Keratinocyte (primary cell): ENCODE data around the gene NOS3. TPM values are rescaled to one million over a fixed set of nuclear protein-coding genes. Genes with fewer than 3 reads are reported as not detected.

Source experiments
- DNase-seq: peaks from one replicate; pipeline ENCODE4 v3.0.0-alpha.2; 2011; ENCODE audit warnings: low read depth, missing footprints, low spot score
- FAIRE-seq: peaks from 2 replicates; lab custom pipeline; 2011; peaks lifted over from hg19 to GRCh38; lab: Jason Lieb, UNC
- H2AFZ ChIP-seq: 2 replicates; pipeline ENCODE4 v1.6.0; 2012; ENCODE audit warnings: low read length, control low read depth, inconsistent platforms; ENCODE audit not compliant: control insufficient read depth
- H3K27ac ChIP-seq: 2 replicates; pipeline ENCODE4 v1.5.1; 2011; ENCODE audit warnings: low read length; ENCODE audit not compliant: control insufficient read depth, insufficient read depth
- H3K27me3 ChIP-seq: 3 replicates; pipeline ENCODE4 v1.6.0; 2011; ENCODE audit warnings: low read length; ENCODE audit not compliant: control insufficient read depth, insufficient read depth; ENCODE audit errors: extremely low read depth
- H3K36me3 ChIP-seq, 2 experiments: 2 replicates in 1 of 2; 3 replicates in 1 of 2; pipeline ENCODE4 v1.5.1; 2011; ENCODE audit warnings: low read length in 2 of 2, mild to moderate bottlenecking in 1 of 2; ENCODE audit not compliant: control insufficient read depth in 2 of 2, insufficient read depth in 2 of 2; ENCODE audit errors: extremely low read depth in 1 of 2
- H3K4me1 ChIP-seq: 3 replicates; pipeline ENCODE4 v1.5.1; 2011; ENCODE audit warnings: low read length; ENCODE audit not compliant: control insufficient read depth, insufficient read depth; ENCODE audit errors: extremely low read depth
- H3K4me2 ChIP-seq: 3 replicates; pipeline ENCODE4 v1.6.0; 2011; ENCODE audit warnings: low read depth, low read length; ENCODE audit not compliant: control insufficient read depth, insufficient read depth; ENCODE audit errors: extremely low read depth
- H3K4me3 ChIP-seq, 3 experiments: fragments of 200-600 bp in 1 of 3; sonication (generic) in 1 of 3; 2 replicates in 2 of 3; 3 replicates in 1 of 3; pipeline ENCODE4 v1.5.1; 2011 to 2016; ENCODE audit warnings: low read length in 3 of 3, mild to moderate bottlenecking in 3 of 3, control low read depth in 2 of 3, inconsistent platforms in 1 of 3, low read depth in 1 of 3, mixed read lengths in 1 of 3, mixed run types in 1 of 3, moderate library complexity in 1 of 3; ENCODE audit not compliant: control insufficient read depth in 2 of 3, insufficient read depth in 2 of 3; ENCODE audit errors: extremely low read depth in 1 of 3
- H3K79me2 ChIP-seq: 2 replicates; pipeline ENCODE4 v1.6.0; 2012; ENCODE audit warnings: low read length; ENCODE audit not compliant: control insufficient read depth, insufficient read depth
- H3K9ac ChIP-seq: 3 replicates; pipeline ENCODE4 v1.6.0; 2011; ENCODE audit warnings: low read length; ENCODE audit not compliant: control insufficient read depth, insufficient read depth; ENCODE audit errors: extremely low read depth
- H3K9me1 ChIP-seq: 3 replicates; pipeline ENCODE4 v1.6.0; 2011; ENCODE audit warnings: low read length; ENCODE audit not compliant: control insufficient read depth, insufficient read depth; ENCODE audit errors: extremely low read depth
- H3K9me3 ChIP-seq: 2 replicates; pipeline ENCODE4 v1.5.1; 2012; ENCODE audit warnings: low read depth, low read length; ENCODE audit not compliant: control insufficient read depth
- H4K20me1 ChIP-seq: 3 replicates; pipeline ENCODE4 v1.6.0; 2011; ENCODE audit warnings: low read length; ENCODE audit not compliant: control insufficient read depth, insufficient read depth; ENCODE audit errors: extremely low read depth
- CTCF ChIP-seq, 3 experiments: IDR thresholded peaks in 1 of 3; conservative IDR thresholded peaks in 1 of 3; optimal IDR thresholded peaks in 1 of 3; 2 replicates in 2 of 3; 3 replicates in 1 of 3; pipeline versions ENCODE3 to v1.5.1; 2011; ENCODE audit warnings: low read length in 3 of 3, mild to moderate bottlenecking in 3 of 3, moderate library complexity in 2 of 3, control low read depth in 1 of 3, inconsistent platforms in 1 of 3; ENCODE audit not compliant: insufficient read depth in 2 of 3; ENCODE audit errors: extremely low read depth in 1 of 3
- EZH2 ChIP-seq: IDR thresholded peaks from one replicate; pipeline ENCODE4 v1.6.1; 2012; ENCODE audit warnings: inconsistent platforms, mild to moderate bottlenecking, low read length, moderate library complexity
- dilution Hi-C: fragments of 300-500 bp; cut with MboI; formaldehyde crosslinking; loops from one replicate; pipeline ENCODE4 v1.7.0; 2020; ENCODE audit warnings: low sequenced_read_pairs; ENCODE audit not compliant: extremely low pct_ligation_motif_present
- polyA plus RNA-seq, 5 experiments: library from polyadenylated mRNA; depleted of rRNA in 3 of 5; stranded (reverse) in 3 of 5; stranded (forward) in 1 of 5; unstranded in 1 of 5; fragments of >200 nt; gene quantifications; 1 replicate in 1 of 5; 2 replicates in 3 of 5; 3 replicates in 1 of 5; pipeline versions ENCODE4 v1.2.1 to v1.2.3, GENCODE V29; 2011 to 2012; ENCODE audit warnings: missing spikeins in 2 of 5, low read depth in 1 of 5, low replicate concordance in 1 of 5

The NOS3 gene
- polyA plus RNA-seq, 1 donor (not counting 4 experiments of a cell fraction or from before 2014, with no cell fraction given): 0.77 TPM

GRCh38 chr7:150994141-150994837, 3.5 kb downstream of the NOS3 start:
- dilution Hi-C loops: no loop called here
- Histone ChIP-seq H3K4me3 (no peak overlapping the region), H3K9me1 (no peaks in the 10 kb centered on the region), H3K27ac (no peak overlapping the region), H3K9me3 (peaks cover 12% of the 10 kb centered on the region), H2AFZ (no peak overlapping the region), H3K4me2 (no peak overlapping the region), H3K9ac (no peak overlapping the region), H4K20me1 (no peaks in the 10 kb centered on the region), H3K36me3 (no peaks in the 10 kb centered on the region), H3K4me1 (no peaks in the 10 kb centered on the region), H3K79me2 (no peaks in the 10 kb centered on the region), H3K27me3 (no peaks in the 10 kb centered on the region)
- FAIRE-seq (no peak), DNase-seq (no peak)
- TF ChIP-seq EZH2 (no peak), CTCF (optimal IDR thresholded peaks at IDR 0.05 in 1 of 3, IDR thresholded peaks at IDR 0.05 in 1 of 3, conservative IDR thresholded peaks at IDR 0.05 in 1 of 3; ENCODE audit: extremely low read depth in 1 of 3, insufficient read depth in 2 of 3, low read length in 3 of 3) (no peak)

- Histone ChIP-seq H3K27ac (no peak overlapping the region), H3K4me3 (no peak overlapping the region)
- dilution Hi-C loops: no loop called here
Observed at GRCh38 chr7:150994838-150995510, 4.2 kb downstream of the NOS3 start.

More at GRCh38 chr7:150994838-150995510, 4.2 kb downstream of the NOS3 start:
- Histone ChIP-seq H3K4me1 (no peaks in the 10 kb centered on the region), H2AFZ (no peak overlapping the region), H4K20me1 (no peaks in the 10 kb centered on the region), H3K9me1 (no peaks in the 10 kb centered on the region), H3K79me2 (no peaks in the 10 kb centered on the region), H3K4me2 (no peak overlapping the region), H3K27me3 (no peaks in the 10 kb centered on the region), H3K36me3 (no peaks in the 10 kb centered on the region), H3K9me3 (peaks cover 9% of the 10 kb centered on the region), H3K9ac (no peak overlapping the region)
- no peak for FAIRE-seq
- no peak for DNase-seq
- TF ChIP-seq EZH2: no peak
- no peak for TF ChIP-seq CTCF (optimal IDR thresholded peaks at IDR 0.05 in 1 of 3, IDR thresholded peaks at IDR 0.05 in 1 of 3, conservative IDR thresholded peaks at IDR 0.05 in 1 of 3; ENCODE audit: extremely low read depth in 1 of 3, insufficient read depth in 2 of 3, low read length in 3 of 3)
